HepG2 (cell line): ENCODE measurements around the gene ZNF101. TPM values are rescaled to one million over a fixed set of nuclear protein-coding genes. Genes with fewer than 3 reads are reported as not detected.
A peak's percentile ranks its signal among the peaks of the same experiment; 100 is the strongest.

Source experiments
- ATRX ChIP-seq: sonication (generic); formaldehyde crosslinking; IDR thresholded peaks from 2 replicates; pipeline ENCODE4 v1.4.0; 2020; ENCODE audit warnings: missing genetic modification reagents, borderline replicate concordance
- FOXK1 ChIP-seq: sonication (generic); formaldehyde crosslinking; IDR thresholded peaks from 2 replicates; pipeline ENCODE4 v1.4.0; 2020; ENCODE audit warnings: low read depth, missing genetic modification reagents, borderline replicate concordance
- GATAD2A ChIP-seq: IDR thresholded peaks from 2 replicates; pipeline ENCODE4 v1.6.1; 2016
- GLI4 ChIP-seq: sonication (generic); formaldehyde crosslinking; IDR thresholded peaks from 2 replicates; pipeline ENCODE4 v1.5.1; 2020; ENCODE audit warnings: missing genetic modification reagents, mild to moderate bottlenecking, moderate library complexity, borderline replicate concordance
- REPIN1 ChIP-seq: sonication (generic); formaldehyde crosslinking; IDR thresholded peaks from 2 replicates; pipeline ENCODE4 v1.8.0; 2022; ENCODE audit warnings: missing genetic modification reagents, low read depth, mild to moderate bottlenecking, borderline replicate concordance
- SKI ChIP-seq: fragments of 450-650 bp; IDR thresholded peaks from one replicate; pipeline ENCODE4 v1.6.1; 2018; ENCODE audit warnings: mild to moderate bottlenecking; ENCODE audit not compliant: partially characterized antibody
- SOX6 ChIP-seq, 2 experiments: fragments of 450-650 bp in 1 of 2; sonication (generic) in 1 of 2; formaldehyde crosslinking in 1 of 2; IDR thresholded peaks; 2 replicates each; pipeline versions ENCODE4 v1.4.0 to v1.6.1; 2017 to 2020; ENCODE audit warnings: antibody characterized with exemption in 1 of 2, mild to moderate bottlenecking in 1 of 2, missing genetic modification reagents in 1 of 2
- TOE1 ChIP-seq: sonication (generic); formaldehyde crosslinking; IDR thresholded peaks from 2 replicates; pipeline ENCODE4 v1.4.0; 2020; ENCODE audit warnings: mild to moderate bottlenecking, missing genetic modification reagents
- ZBTB20 ChIP-seq: sonication (generic); formaldehyde crosslinking; IDR thresholded peaks from 2 replicates; pipeline ENCODE4 v1.8.1; 2023; ENCODE audit warnings: missing genetic modification reagents, low read depth, mild to moderate bottlenecking, borderline replicate concordance
- ZC3H4 ChIP-seq: sonication (generic); formaldehyde crosslinking; IDR thresholded peaks from 2 replicates; pipeline ENCODE4 v1.4.0; 2020; ENCODE audit warnings: missing genetic modification reagents, borderline replicate concordance
- ZNF382 ChIP-seq: sonication (generic); formaldehyde crosslinking; IDR thresholded peaks from 2 replicates; pipeline ENCODE4 v1.5.0; 2020; ENCODE audit warnings: missing genetic modification reagents, mild to moderate bottlenecking, borderline replicate concordance
- ZNF510 ChIP-seq: sonication (generic); formaldehyde crosslinking; IDR thresholded peaks from 2 replicates; pipeline ENCODE4 v1.4.0; 2020; ENCODE audit warnings: low read depth, mild to moderate bottlenecking, missing genetic modification reagents
- ZNF7 ChIP-seq: IDR thresholded peaks from 2 replicates; pipeline ENCODE4 v1.6.1; 2016; ENCODE audit warnings: missing biosample characterization, missing genetic modification reagents
- ZNF713 ChIP-seq: sonication (generic); formaldehyde crosslinking; IDR thresholded peaks from 2 replicates; pipeline ENCODE4 v1.4.0; 2020; ENCODE audit warnings: mild to moderate bottlenecking, missing genetic modification reagents
- ZNF773 ChIP-seq: sonication (generic); formaldehyde crosslinking; IDR thresholded peaks from 2 replicates; pipeline ENCODE4 v1.4.0; 2020; ENCODE audit warnings: missing genetic modification reagents, borderline replicate concordance
- ZNF83 ChIP-seq: sonication (generic); formaldehyde crosslinking; IDR thresholded peaks from 2 replicates; pipeline ENCODE4 v1.4.0; 2020; ENCODE audit warnings: missing genetic modification reagents, mild to moderate bottlenecking, borderline replicate concordance
- ZNF841 ChIP-seq: sonication (generic); formaldehyde crosslinking; IDR thresholded peaks from 2 replicates; pipeline ENCODE4 v1.8.1; 2023; ENCODE audit warnings: missing genetic modification reagents, borderline replicate concordance
- ZNF883 ChIP-seq: sonication (generic); formaldehyde crosslinking; IDR thresholded peaks from 2 replicates; pipeline ENCODE4 v1.5.1; 2020; ENCODE audit warnings: mild to moderate bottlenecking, missing genetic modification reagents; ENCODE audit errors: not compliant biosample characterization
- ZZZ3 ChIP-seq: sonication (generic); formaldehyde crosslinking; IDR thresholded peaks from 2 replicates; pipeline ENCODE4 v1.4.0; 2020; ENCODE audit warnings: missing genetic modification reagents, mild to moderate bottlenecking, borderline replicate concordance
- polyA plus RNA-seq, 8 experiments: library from polyadenylated mRNA; depleted of rRNA in 3 of 8; stranded (reverse) in 7 of 8; unstranded in 1 of 8; fragments of >200 nt; fragmentation: Illumina TruSeq in 4 of 8; extraction: Trizol in 4 of 8; gene quantifications; 2 replicates each; pipeline versions ENCODE4 v1.2.1 to v1.2.3, GENCODE V29; 2011 to 2016; ENCODE audit warnings: low read depth in 4 of 8, missing spikeins in 1 of 8, mixed read lengths in 1 of 8; ENCODE audit not compliant: insufficient read depth in 1 of 8
- total RNA-seq, 5 experiments: library from RNA; depleted of rRNA; stranded (reverse); fragments of >200 nt; fragmentation: Illumina TruSeq; extraction: Trizol; gene quantifications; 2 replicates each; pipeline ENCODE4 v1.2.3, GENCODE V29; 2016; ENCODE audit warnings: low read depth in 1 of 5
- TF ChIP-seq, protein P1 (sequence below): fragments of 450-650 bp; IDR thresholded peaks from 2 replicates; pipeline ENCODE4 v1.6.1; 2016
- TF ChIP-seq, protein P2 (sequence below): sonication (generic); formaldehyde crosslinking; IDR thresholded peaks from 2 replicates; pipeline ENCODE4 v1.8.0; 2022; ENCODE audit warnings: mild to moderate bottlenecking, missing genetic modification reagents, moderate library complexity
- TF ChIP-seq, protein P3 (sequence below): sonication (generic); formaldehyde crosslinking; IDR thresholded peaks from 2 replicates; pipeline ENCODE4 v1.4.0; 2020; ENCODE audit warnings: missing genetic modification reagents
- TF ChIP-seq, protein P4 (sequence below): IDR thresholded peaks from 2 replicates; pipeline ENCODE4 v1.6.1; 2016; ENCODE audit warnings: control low read depth
- TF ChIP-seq, protein P5 (sequence below): sonication (generic); formaldehyde crosslinking; IDR thresholded peaks from 2 replicates; pipeline ENCODE4 v1.5.0; 2020; ENCODE audit warnings: missing genetic modification reagents

ZNF101 gene
- total and polyA plus RNA-seq, 2 of the 13 experiments (the other 11 are each of a cell fraction or from before 2014, with no cell fraction given): 12.9 to 28.9 TPM

DNA sequence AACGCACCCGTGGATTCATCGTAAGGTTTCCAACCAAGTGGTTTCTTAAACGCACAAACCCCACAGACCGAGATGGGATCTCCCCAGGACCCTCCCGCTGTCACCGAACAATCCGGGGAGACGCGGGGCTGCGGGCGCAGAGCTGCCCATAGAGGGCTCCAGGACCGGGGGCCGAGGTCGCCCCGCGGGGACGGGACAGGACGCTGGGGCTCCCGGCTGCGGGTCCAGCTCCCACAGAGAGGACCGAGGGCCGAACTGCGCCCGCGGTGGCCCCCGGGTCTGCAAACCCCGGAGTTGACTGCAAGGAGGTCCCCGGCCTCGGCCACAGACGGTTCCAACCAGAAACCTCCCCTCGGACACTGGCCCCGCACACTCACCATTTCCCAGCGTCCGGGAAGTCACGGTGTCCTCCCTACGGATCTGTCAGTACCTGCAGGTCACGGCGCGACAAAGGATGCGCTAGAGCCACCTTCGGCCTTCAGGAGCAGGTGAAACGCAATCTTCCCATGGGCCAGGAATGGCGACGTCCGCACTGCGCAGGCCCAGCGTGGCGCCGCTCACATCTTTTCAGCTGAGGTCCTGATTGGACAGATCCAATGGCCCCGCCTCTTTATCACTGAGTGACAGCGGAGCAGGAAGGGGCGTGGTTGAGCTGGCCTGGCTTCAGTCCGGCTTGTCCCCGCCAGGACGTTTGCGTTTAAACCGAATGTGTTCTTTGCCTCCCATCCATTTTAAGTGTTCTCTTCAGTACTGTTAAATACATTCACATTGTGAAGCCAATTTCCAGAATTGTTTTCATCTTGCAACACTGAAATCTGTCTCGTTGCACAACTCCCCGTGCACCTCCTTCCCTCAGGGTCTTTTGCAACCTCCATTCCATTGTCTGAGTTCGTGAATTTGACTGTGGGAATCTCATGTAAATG is 64.2 kb downstream of the ZNF101 start, which contains the start of gene ZNF14 (continued):
- TF ChIP-seq, protein P1, sequence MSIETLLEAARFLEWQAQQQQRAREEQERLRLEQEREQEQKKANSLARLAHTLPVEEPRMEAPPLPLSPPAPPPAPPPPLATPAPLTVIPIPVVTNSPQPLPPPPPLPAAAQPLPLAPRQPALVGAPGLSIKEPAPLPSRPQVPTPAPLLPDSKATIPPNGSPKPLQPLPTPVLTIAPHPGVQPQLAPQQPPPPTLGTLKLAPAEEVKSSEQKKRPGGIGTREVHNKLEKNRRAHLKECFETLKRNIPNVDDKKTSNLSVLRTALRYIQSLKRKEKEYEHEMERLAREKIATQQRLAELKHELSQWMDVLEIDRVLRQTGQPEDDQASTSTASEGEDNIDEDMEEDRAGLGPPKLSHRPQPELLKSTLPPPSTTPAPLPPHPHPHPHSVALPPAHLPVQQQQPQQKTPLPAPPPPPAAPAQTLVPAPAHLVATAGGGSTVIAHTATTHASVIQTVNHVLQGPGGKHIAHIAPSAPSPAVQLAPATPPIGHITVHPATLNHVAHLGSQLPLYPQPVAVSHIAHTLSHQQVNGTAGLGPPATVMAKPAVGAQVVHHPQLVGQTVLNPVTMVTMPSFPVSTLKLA: no peak
- no peak for TF ChIP-seq ZZZ3 (CRISPR knock-in tag)
- TF ChIP-seq ZNF83 (CRISPR knock-in tag): no peak
- TF ChIP-seq ZBTB20 (CRISPR knock-in tag): no peak
- TF ChIP-seq, protein P2, sequence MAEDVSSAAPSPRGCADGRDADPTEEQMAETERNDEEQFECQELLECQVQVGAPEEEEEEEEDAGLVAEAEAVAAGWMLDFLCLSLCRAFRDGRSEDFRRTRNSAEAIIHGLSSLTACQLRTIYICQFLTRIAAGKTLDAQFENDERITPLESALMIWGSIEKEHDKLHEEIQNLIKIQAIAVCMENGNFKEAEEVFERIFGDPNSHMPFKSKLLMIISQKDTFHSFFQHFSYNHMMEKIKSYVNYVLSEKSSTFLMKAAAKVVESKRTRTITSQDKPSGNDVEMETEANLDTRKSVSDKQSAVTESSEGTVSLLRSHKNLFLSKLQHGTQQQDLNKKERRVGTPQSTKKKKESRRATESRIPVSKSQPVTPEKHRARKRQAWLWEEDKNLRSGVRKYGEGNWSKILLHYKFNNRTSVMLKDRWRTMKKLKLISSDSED (CRISPR knock-in tag): no peak
- no peak; the same call in 1 of the 2 replicates for TF ChIP-seq ZNF773 (CRISPR knock-in tag)
- no peak for TF ChIP-seq ZNF7
- no peak for TF ChIP-seq ZNF841 (CRISPR knock-in tag)
- peak; percentile 56; the same call in 1 of the 2 replicates for TF ChIP-seq REPIN1 (CRISPR knock-in tag)
- peak; percentile 59; the same call in 1 of the 2 replicates for TF ChIP-seq GLI4 (CRISPR knock-in tag)
- TF ChIP-seq GATAD2A (CRISPR knock-in tag): no peak
- TF ChIP-seq SOX6 (IDR thresholded peaks at IDR 0.05): no peak
- no peak for TF ChIP-seq SOX6 (CRISPR knock-in tag; IDR thresholded peaks at IDR 0.05)
- TF ChIP-seq ZNF883: peak; percentile 92
- TF ChIP-seq, protein P3, sequence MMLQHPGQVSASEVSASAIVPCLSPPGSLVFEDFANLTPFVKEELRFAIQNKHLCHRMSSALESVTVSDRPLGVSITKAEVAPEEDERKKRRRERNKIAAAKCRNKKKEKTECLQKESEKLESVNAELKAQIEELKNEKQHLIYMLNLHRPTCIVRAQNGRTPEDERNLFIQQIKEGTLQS (CRISPR knock-in tag): no peak
- TF ChIP-seq FOXK1 (CRISPR knock-in tag): no peak
- no peak for TF ChIP-seq ZNF713
- no peak for TF ChIP-seq ZNF510 (CRISPR knock-in tag)
- no peak for TF ChIP-seq ATRX (CRISPR knock-in tag)
- no peak for TF ChIP-seq TOE1
- no peak for TF ChIP-seq ZC3H4 (CRISPR knock-in tag)
- TF ChIP-seq ZNF382 (CRISPR knock-in tag): no peak
- TF ChIP-seq, protein P4, sequence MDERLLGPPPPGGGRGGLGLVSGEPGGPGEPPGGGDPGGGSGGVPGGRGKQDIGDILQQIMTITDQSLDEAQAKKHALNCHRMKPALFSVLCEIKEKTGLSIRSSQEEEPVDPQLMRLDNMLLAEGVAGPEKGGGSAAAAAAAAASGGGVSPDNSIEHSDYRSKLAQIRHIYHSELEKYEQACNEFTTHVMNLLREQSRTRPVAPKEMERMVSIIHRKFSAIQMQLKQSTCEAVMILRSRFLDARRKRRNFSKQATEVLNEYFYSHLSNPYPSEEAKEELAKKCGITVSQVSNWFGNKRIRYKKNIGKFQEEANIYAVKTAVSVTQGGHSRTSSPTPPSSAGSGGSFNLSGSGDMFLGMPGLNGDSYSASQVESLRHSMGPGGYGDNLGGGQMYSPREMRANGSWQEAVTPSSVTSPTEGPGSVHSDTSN (CRISPR knock-in tag): peak; percentile 92
- no peak for TF ChIP-seq SKI
- TF ChIP-seq, protein P5, sequence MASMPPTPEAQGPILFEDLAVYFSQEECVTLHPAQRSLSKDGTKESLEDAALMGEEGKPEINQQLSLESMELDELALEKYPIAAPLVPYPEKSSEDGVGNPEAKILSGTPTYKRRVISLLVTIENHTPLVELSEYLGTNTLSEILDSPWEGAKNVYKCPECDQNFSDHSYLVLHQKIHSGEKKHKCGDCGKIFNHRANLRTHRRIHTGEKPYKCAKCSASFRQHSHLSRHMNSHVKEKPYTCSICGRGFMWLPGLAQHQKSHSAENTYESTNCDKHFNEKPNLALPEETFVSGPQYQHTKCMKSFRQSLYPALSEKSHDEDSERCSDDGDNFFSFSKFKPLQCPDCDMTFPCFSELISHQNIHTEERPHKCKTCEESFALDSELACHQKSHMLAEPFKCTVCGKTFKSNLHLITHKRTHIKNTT (CRISPR knock-in tag): no peak
